GM18873 (cell line): Measurements from ENCODE around the gene GSAP.
A peak's percentile ranks its signal among the peaks of the same experiment; 100 is the strongest.
"Not testable (repeated sequence)": the region's sequence is repeated elsewhere in the genome, so short reads cannot be mapped to it uniquely, and the experiment has no call there.

ENCODE experiments used
- ATAC-seq: cut with Tn5 transposase; IDR thresholded peaks from one replicate; pipeline ENCODE4 v1.9.1; 2021; ENCODE audit warnings: mild to moderate bottlenecking, moderate library complexity, moderate number of reproducible peaks; ENCODE audit not compliant: unreplicated experiment, low FRiP score

GSAP gene

GRCh38 chr7:77306231-77307067 lies 109.7 kb downstream of the GSAP start:
- no peak for ATAC-seq

GRCh38 chr7:77295549-77295948 lies 120.6 kb downstream of the GSAP start:
- no peak for ATAC-seq

- ATAC-seq = no peak
Observed at GRCh38 chr7:77293046-77293445, 123.1 kb downstream of the GSAP start.

GRCh38 chr7:77290425-77290824 lies 125.7 kb downstream of the GSAP start:
- ATAC-seq = no peak

GRCh38 chr7:77289387-77289786 lies 126.8 kb downstream of the GSAP start:
- ATAC-seq = no peak

GRCh38 chr7:77288676-77289320 lies 127.4 kb downstream of the GSAP start:
- no peak for ATAC-seq

GRCh38 chr7:77284616-77285015 lies 131.5 kb downstream of the GSAP start:
- no peak for ATAC-seq

- ATAC-seq = no peak
Observed at GRCh38 chr7:77284005-77284404, 132.1 kb downstream of the GSAP start.

- no peak for ATAC-seq
Observed at GRCh38 chr7:77282897-77283296, 133.3 kb downstream of the GSAP start.

GRCh38 chr7:77281780-77282478 lies 134.2 kb downstream of the GSAP start:
- ATAC-seq = no peak

GRCh38 chr7:77276120-77276519 lies 140.0 kb downstream of the GSAP start:
- no peak for ATAC-seq

- ATAC-seq = not testable (repeated sequence)
Observed at GRCh38 chr7:77275663-77276062, 140.5 kb downstream of the GSAP start.

- ATAC-seq = no peak
Observed at GRCh38 chr7:77271766-77272165, 144.4 kb downstream of the GSAP start.

- ATAC-seq = no peak
Observed at GRCh38 chr7:77270094-77270480, 146.1 kb downstream of the GSAP start.

GRCh38 chr7:77269360-77270093 lies 146.6 kb downstream of the GSAP start:
- peak; percentile 76 for ATAC-seq

- peak; percentile 88 for ATAC-seq
Observed at GRCh38 chr7:77266291-77266794, 149.8 kb downstream of the GSAP start.

- ATAC-seq = no peak
Observed at GRCh38 chr7:77265666-77266065, 150.5 kb downstream of the GSAP start.

- no peak for ATAC-seq
Observed at GRCh38 chr7:77262316-77262715, 153.8 kb downstream of the GSAP start.
